Adrenal gland (tissue), 12 donors: ENCODE results near the gene E2F4. TPM values are rescaled to one million over a fixed set of nuclear protein-coding genes. Genes with fewer than 3 reads are reported as not detected.

Experiments used
- DNase-seq, 7 donors: peaks; one replicate each; pipeline ENCODE4 v3.0.0-alpha.2; 2019 to 2020
- H3K27ac ChIP-seq, 5 donors: fragments of 200-600 bp; sonication (generic) in 4 of 5; 1 replicate in 3 of 5; 2 replicates in 2 of 5; pipeline versions ENCODE4 v1.5.1 to v1.8.0; 2016 to 2020; ENCODE audit warnings: mild to moderate bottlenecking in 1 of 5
- H3K27me3 ChIP-seq: fragments of 200-600 bp; 2 replicates; pipeline ENCODE4 v1.8.0; 2021
- H3K36me3 ChIP-seq, 2 donors: fragments of 200-600 bp; replicated peaks in 1 of 2; 1 replicate in 1 of 2; 2 replicates in 1 of 2; pipeline versions ENCODE4 v1.5.1 to v1.8.0; 2018 to 2022
- H3K4me1 ChIP-seq, 2 donors: fragments of 200-600 bp; replicated peaks in 1 of 2; 1 replicate in 1 of 2; 2 replicates in 1 of 2; pipeline versions ENCODE4 v1.5.1 to v1.8.0; 2018 to 2021
- H3K4me3 ChIP-seq, 4 donors: fragments of 200-600 bp; sonication (generic) in 3 of 4; one replicate each; pipeline ENCODE4 v1.5.1; 2016 to 2018
- H3K9me3 ChIP-seq, 3 donors: fragments of 200-600 bp; sonication (generic) in 1 of 3; replicated peaks in 1 of 3; 1 replicate in 2 of 3; 2 replicates in 1 of 3; pipeline versions ENCODE4 v1.5.1 to v1.8.0; 2016 to 2021
- CTCF ChIP-seq, 6 experiments: fragments of 450-650 bp in 4 of 6; fragments of 200-600 bp in 2 of 6; sonication (generic) in 1 of 6; IDR thresholded peaks; 1 replicate in 5 of 6; 2 replicates in 1 of 6; pipeline versions ENCODE4 v1.5.1 to v1.8.0; 2016 to 2021; ENCODE audit warnings: antibody characterized with exemption in 6 of 6, mild to moderate bottlenecking in 2 of 6, moderate library complexity in 1 of 6
- POLR2A ChIP-seq, 2 donors: fragments of 450-650 bp; IDR thresholded peaks; one replicate each; pipeline ENCODE4 v1.6.1; 2017; ENCODE audit warnings: antibody characterized with exemption in 2 of 2, mild to moderate bottlenecking in 2 of 2, moderate library complexity in 1 of 2
- WGBS, 4 donors: extraction: QIAGEN DNeasy Blood & Tissue Kit in 2 of 4; methylation state at CpG; one replicate each; pipeline versions ENCODE4 v1.1.5 to v1.1.7; 2013 to 2017; 5-methylcytosine and 5-hydroxymethylcytosine counted together
- intact Hi-C, 2 donors: fragments of 100-400 bp; cut with DNase I; formaldehyde crosslinking; loops; one replicate each; pipeline versions ENCODE4 v1.14.1 to v1.15.0; 2022 to 2023
- polyA plus RNA-seq, 3 donors: library from polyadenylated mRNA; stranded (reverse); fragments of 200-250 nt in 2 of 3; fragments of 350-450 nt in 1 of 3; fragmentation: Illumina TruSeq in 1 of 3; extraction: RNeasy Lipid Tissue Mini Kit (QIAGEN cat#74804) in 1 of 3; gene quantifications; one replicate each; pipeline ENCODE4 v1.2.3, GENCODE V29; 2013 to 2014
- total RNA-seq, 9 donors: library from RNA; depleted of rRNA in 4 of 9; stranded (reverse); fragments of >200 nt in 4 of 9; fragments of 120-200 nt in 1 of 9; fragmentation: NEBNext Ultra II Directional in 1 of 9; extraction: Animal tissue kit (Norgen Biotek cat#: 25700) in 1 of 9; gene quantifications; one replicate each; pipeline versions ENCODE4 v1.1.0 to v1.2.4, GENCODE V29; 2013 to 2023
- donor health status: healthy with polysubstance abuse.
- donor health status: Bipolar disorder and iron deficiency.
- donor health status: DM: yes; HTN: yes; CAD: no.
- donor health status: DM: no; HTN: no; CAD: no.
- donor health status: DM: no; HTN: no; CAD: no.
- donor health status: DM: yes; HTN: yes; CAD: no.

E2F4 gene
- total and polyA plus RNA-seq, 12 donors, result 44.4 to 122 (median 69.1) TPM

DNA sequence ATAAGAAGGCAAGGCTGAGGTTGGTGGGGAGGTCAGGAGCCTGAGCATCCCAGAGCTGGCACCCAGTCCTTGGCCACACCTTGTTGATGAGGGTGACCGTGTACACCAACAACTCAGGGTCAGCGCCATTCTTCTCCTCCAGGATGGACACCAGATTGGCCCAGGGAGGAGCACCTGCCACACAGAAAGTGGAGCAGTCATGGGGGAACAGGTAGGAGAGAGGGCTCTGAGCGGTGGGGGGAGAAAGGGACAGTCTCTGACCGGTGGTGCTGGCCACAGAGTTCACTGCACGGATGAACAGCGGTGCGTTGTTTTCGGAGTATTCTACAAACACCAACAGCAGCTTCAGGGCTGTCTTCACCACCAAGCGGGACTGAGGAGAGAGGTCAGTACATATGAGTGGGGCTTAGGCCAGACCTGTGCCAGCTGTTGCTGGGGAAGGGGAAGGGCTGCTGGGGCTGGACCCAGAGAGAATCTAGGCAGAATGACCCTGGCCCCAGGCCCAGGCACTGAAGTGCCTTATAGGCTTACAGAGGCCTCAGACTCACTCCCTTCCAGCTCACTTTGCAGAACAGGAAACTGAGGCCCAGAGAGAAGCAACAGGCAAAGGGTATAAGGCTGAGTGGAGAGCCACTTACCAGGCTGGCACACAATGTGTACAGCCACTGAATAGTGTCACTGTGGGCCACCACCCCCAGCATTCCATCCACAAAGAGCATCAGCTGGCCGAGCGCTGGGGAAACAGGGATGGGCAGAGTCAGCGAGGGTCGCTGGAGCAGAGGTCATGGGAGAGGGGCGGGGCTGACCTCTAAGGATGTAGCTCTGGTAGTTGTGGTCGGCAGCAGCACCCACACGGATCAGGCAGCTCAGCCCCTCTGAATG is 45.7 kb downstream of the E2F4 start:
- Histone ChIP-seq H3K4me1 (peaks cover 26 to 28% of the 10 kb centered on the region in 2 donors), H3K4me3 (no peak overlapping the region), H3K27ac (no peak overlapping the region), H3K36me3 (peaks cover 0 to 64% of the 10 kb centered on the region in 2 donors), H3K27me3 (no peaks in the 10 kb centered on the region), H3K9me3 (no peaks in the 10 kb centered on the region)
- intact Hi-C loops, result no loop called here
- DNase-seq, result peak in 1 of 7 donors; percentile 4
- WGBS, 4 donors, result 76 to 94% (median 78%) methylated on average over 10 to 16 of the region's 16 CpGs
- no peak for TF ChIP-seq POLR2A (IDR thresholded peaks at IDR 0.05)
- no peak for TF ChIP-seq CTCF (IDR thresholded peaks at IDR 0.05)

DNA sequence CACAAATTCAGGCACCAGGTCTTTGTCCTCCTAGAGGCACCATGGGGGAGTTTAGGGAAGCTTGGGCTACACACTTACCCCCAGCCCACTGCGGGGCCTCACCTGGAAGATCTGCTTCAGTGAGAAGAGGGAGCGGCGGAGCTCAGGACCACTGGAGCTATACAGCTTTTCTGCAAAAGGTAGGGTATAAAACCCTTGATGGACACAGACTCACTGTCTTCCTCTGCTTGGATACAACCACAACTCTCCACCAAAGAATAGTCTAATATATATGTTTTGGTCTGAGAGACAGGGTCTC is 46.3 kb downstream of the E2F4 start:
- no peak for DNase-seq
- Histone ChIP-seq H3K27me3 (no peaks in the 10 kb centered on the region), H3K4me1 (peaks cover 32% of the 10 kb centered on the region in 2 donors), H3K27ac (no peak overlapping the region), H3K4me3 (no peak overlapping the region), H3K36me3 (peaks cover 0 to 62% of the 10 kb centered on the region in 2 donors), H3K9me3 (no peaks in the 10 kb centered on the region)
- intact Hi-C loops, result no loop called here
- TF ChIP-seq CTCF (IDR thresholded peaks at IDR 0.05) (no peak), POLR2A (IDR thresholded peaks at IDR 0.05) (no peak)
- 95 to 100% (median 97%) methylated on average over 1 to 3 of the region's 3 CpGs for whole genome bisulfite sequencing, 4 donors

GRCh38 chr16:67238806-67239470 is 47.0 kb downstream of the E2F4 start:
- Histone ChIP-seq H3K4me3 (no peak overlapping the region), H3K36me3 (peaks cover 0 to 55% of the 10 kb centered on the region in 2 donors), H3K27ac (peak overlapping the region in 1 of 5 donors; percentile 91), H3K9me3 (no peaks in the 10 kb centered on the region), H3K27me3 (no peaks in the 10 kb centered on the region), H3K4me1 (peaks cover 38 to 39% of the 10 kb centered on the region in 2 donors)
- peak in 1 of 7 donors; percentile 17 for DNase-seq
- TF ChIP-seq POLR2A (IDR thresholded peaks at IDR 0.05), result no peak
- TF ChIP-seq CTCF (IDR thresholded peaks at IDR 0.05), result no peak
- intact Hi-C loops, result no loop called here
- 89 to 96% (median 92%) methylated on average over 3 to 9 of the region's 9 CpGs for WGBS, 4 donors

DNA sequence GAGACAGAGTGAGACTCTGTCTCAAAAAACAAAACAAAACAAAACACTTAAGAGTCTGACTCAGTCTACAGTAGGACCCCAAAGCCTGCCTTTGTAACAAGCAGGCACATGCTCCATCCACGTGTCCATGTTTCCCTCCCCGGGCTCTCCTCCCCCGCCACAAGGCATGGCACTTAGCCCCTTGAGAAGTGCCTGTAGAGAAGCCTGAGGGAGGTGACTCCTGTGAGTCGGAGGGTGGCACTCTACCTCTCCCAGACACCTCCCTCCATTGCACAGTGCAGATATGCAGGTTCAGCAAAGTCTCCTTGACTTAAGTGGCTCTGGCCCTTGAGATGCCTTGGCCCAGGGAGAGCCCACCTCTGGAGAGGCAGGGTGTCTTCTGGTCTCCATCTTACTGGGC is 48.6 kb downstream of the E2F4 start:
- Histone ChIP-seq H3K27me3 (no peaks in the 10 kb centered on the region), H3K27ac (peak overlapping the region in 4 of 5 donors; percentile 73 to 94 (median 83)), H3K9me3 (no peaks in the 10 kb centered on the region), H3K36me3 (peaks cover 0 to 40% of the 10 kb centered on the region in 2 donors), H3K4me3 (no peak overlapping the region), H3K4me1 (peaks cover 54% of the 10 kb centered on the region in 2 donors)
- TF ChIP-seq POLR2A (IDR thresholded peaks at IDR 0.05), result no peak
- no peak for TF ChIP-seq CTCF (IDR thresholded peaks at IDR 0.05)
- peak in 1 of 7 donors; percentile 19 for DNase-seq
- intact Hi-C loops, result no loop called here
- 66 to 76% (median 75%) methylated on average over 4 of the region's 4 CpGs; no CpG with 5 or more reads in 1 of the 4 donors for WGBS, 4 donors
